NCI-H446 treated with DMSO at 0.1 percent for 48 hours (cell line): ENCODE data around the gene PLXNA4.

Experiments used
- DNase-seq: peaks from one replicate; lab custom pipeline; 2025; lab: John Stamatoyannopoulos, UW

Gene PLXNA4

DNA sequence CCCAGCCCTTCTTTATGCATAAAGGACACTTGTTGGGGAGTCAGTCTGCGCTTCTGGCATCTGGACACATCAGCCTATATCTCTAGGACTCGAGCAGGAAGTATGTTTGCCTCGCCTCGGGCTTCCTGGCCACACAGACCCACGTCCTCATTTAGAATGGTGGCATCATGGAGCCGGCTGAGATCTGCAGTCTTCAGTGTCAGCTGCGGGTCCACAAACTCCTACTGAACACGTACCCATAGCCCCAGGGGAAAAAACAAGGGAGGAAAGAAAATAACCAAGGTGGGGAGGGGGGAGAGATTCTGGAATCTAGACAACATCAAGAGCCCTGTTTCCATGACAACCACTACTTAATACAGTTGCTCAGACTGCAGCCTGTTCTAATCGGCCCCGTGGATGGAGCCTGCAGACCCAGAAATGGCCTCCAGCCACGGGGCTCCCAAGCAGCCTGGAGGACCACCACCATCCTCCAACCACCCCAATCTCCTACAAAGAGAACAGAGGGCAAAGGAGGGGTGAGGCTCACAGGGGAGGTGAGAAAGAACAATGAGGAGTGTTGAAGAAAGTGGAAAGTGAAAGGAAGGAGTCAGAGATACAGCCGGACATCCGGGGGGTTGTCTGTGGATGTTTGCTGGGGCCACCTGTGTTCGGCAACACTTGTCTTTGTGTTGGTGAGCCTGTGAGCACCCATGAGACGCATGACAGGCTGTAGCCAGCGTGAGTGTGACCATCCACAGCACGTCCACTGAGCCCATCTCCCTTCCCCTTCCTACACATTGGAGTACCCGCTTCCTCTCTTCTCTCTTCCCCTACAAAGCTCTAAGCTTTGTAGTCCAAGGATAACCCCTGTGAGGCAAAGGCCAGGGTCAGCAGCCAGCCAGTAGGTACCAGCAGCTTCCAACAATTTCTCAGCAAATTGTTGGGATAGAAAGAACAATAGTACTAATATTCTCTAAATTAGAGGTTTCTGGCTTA, 141.0 kb downstream of the PLXNA4 start:
- DNase-seq: no peak

DNA sequence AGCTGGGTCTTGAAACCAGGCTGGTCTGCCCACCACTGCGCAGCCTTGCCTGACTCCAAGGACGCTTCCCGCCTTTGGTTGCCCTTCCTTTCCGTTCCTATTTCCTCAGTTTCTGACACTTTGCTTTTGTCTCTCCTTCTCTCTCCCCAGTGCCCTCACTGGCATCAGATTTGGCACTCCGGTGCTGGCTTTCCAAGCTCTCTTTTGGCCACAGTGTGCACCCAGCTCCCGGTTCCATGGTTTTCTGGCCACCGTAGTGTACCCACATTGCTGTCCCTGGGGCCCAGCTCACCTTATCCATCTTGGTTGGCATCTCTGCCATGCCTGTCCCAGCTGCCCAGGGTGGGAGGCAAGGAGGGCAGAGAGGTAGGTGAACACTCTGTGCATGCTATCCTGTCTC, 142.2 kb downstream of the PLXNA4 start:
- no peak for DNase-seq

DNA sequence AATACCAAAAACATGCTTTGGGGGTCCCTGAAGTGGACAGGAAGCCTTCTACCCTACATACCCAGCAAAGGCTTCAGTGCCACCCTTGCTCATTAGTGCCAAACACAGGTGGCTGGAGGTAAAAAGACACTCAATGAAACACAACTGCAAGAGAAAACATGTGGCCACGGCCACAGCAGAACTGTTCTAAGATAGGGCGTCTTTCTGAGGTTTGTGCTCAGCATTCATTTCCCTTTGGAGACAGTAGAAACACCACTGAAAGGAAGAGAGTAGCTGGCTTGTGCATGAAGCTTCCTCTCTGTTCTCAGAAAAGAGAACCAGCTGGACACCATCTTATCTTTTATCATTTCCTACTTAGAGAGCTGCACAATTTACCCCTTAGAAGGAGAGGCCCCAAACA, 143.0 kb downstream of the PLXNA4 start:
- no peak for DNase-seq

DNA sequence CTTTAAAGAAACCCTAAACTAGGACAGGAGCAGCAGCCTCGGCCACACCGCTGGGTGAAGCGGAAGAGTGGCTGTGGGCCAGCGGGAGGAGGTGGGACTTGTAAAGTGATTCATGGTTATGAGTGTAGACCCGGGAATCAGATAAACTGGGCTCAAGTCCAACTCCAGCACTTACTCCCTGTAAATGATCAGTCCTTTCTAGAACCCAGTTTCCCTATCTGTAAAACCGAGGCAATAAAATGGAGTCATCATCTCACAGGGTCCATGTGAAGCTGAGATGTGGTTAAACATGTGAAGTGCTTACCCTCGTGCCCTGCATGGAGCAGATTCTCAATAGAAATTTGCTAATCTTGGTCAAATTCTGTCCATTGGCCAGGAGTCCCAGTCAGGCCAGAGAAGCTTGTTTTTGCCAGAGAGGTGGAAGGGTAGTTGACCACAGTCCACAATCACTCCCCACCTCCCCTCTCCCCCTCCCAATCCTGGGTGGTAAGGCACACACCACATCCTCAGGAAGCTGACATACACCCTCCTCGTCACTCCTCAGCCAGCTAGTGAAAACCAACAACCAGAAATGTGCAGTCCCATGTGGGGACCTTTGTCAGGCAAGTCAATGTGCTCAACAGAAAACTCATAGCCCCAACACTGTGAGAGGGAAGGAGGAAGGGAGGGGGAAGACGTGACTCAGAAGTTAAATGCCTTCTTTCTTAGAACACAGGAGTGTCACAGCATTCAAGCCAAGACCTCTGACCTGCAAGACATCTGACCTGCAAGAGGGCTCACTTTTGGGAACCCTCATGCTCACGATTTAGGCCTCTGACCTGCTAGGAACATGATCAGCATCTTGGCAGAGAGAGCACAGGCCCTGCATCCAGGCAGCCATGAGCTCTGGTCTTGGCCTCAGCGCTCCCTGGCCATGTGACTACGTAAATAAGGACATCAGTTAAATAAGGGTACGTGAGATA, 145.1 kb downstream of the PLXNA4 start:
- DNase-seq: peak; percentile 48

DNA sequence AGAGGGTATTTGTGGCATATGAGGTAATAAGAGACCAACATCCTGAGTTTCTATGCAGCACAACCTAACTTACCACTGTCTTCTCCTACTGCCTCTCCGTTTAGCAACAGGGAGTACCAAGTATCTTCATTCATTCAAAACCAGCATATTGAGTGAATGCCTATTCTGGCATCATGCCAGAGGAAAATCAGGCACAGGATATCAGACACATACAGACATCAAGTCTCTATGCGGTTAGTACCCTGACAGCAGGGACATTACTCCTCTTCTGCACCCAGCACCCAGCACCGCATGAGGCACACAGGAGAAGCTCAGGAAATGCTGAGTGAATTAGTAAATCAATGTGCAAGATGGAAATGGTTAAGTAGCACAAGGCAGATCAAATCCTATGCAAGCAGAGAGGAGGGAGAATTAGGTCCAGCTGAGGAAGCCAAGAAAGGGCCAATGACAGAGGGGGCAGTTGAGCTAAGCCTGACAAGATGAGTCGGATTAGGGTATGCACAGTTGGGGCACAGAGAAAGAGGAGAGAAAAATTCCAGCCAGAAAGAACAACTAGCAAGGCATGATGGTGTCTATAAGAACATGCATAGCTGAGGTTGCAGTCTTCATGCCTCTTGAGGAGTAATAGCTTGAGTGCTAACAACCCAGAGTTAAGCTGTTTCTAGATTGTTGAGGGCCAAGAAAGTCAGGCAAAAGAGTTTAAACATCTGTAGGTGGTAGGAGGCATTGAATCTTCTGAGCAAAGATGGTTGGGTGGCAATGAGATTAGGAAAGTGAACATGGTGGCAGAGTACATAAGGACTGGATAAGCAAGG, 146.0 kb downstream of the PLXNA4 start:
- no peak for DNase-seq

DNA sequence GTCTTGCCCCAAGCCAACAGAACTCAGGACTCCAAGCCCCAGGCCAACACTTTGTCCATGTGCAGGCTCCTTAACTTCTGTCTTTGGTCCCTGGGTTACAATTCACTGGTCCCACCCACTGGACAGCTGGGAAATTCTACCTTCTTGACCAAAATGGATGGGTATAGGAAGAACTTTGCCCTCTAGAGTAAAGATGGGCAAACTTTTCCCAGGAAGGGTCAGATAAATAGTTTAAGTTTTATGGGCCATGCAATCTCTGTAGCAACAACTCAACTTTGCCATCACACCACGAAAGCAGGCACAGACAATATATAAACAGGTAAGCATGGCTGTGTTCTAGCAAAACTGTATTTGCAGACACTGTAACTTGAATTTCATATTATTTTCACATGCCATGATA, 147.1 kb downstream of the PLXNA4 start:
- DNase-seq: no peak

DNA sequence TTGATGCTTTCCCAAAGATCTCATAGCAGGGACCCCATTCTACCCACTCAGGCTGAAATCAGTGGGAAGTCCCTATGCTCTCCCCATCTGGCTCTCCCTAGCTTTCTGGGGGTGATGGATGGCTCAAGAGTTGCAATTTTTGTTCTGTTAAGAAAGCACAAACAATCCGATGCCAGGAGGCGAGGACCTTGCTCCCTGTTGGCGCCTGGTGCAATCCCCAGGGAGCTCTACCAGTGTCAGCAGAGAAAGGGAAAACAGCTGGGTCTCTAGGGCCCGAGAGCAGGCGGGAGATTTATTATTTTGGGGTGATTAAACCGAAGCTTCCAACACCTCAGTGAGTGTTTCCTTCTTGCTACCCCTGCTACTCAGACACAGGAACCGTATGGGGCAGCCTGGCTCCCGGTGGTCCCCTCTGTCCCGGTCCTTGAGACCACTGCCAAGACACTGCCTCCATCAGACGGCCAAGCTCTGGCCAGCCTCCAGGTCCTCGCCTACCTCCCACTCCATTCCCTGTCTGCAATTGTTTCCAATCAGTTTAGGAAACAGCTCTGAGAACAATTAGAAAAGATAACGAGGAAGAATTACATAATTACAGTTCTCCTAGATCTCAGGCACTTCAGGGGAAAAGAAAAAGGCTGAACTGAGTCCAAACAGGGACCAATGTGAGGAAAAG, 147.9 kb downstream of the PLXNA4 start:
- DNase-seq: no peak

DNA sequence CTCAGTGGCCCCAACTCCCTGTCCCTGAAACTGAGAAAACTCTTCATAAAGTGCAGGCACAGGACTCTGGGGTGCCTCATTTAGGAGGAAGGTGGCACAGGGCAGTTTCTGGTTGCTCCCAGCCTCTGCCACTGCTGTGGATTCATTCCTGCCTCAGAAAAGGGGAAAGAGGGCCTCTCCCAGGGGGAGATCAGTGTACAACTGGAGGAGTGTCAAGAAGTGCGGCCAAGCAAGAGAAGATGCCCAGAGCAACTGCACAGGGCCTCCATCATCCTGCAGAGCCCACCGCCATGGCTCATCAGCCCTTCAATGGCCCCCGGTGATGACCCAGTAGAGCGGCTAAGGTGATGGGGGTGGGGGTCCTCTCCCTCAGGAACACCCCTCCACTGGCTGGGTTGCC, 150.3 kb downstream of the PLXNA4 start:
- no peak for DNase-seq

DNA sequence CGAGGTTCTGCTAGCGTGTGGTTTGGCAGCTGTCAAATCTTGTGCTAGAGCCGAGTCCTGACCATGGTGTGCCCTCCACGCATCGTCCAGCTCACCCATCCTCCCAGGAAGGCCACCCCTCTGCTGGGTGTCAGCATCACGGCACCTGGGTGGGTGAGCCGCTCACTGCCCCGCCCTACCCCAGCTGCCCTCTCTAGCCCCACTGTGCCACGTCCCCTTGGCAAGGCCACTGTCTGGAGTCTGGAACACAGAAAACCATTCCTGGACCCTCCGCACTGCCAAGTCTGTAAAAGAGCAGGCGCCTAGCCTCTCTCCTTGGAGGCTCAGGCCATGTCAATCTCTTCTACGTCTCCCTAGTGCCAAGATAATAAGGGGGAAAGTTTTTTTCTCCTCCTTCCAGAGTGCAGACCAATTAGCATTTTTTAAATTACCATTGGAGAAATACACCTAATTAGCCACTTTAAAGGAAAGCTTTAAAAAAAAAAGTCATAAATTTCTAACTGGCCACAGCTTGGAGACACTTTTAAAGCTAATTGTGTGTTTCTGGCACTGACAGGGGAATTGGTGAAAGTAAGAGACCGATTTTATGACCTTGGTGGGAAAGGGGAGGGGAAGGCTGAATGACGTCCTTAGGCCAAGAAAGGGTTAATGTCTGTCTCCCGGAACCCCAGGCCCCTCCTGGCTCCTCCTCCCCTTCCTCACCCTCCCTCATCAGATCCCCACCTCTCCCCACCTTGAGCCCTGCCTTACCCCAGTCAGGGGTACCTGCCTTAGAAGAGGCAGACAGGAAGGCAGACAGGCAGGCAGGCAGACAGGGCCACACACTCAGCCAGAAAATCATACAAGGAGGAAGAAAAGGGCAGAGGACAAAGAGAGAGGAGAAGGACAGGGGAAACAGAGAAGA, 151.2 kb downstream of the PLXNA4 start:
- DNase-seq: no peak

DNA sequence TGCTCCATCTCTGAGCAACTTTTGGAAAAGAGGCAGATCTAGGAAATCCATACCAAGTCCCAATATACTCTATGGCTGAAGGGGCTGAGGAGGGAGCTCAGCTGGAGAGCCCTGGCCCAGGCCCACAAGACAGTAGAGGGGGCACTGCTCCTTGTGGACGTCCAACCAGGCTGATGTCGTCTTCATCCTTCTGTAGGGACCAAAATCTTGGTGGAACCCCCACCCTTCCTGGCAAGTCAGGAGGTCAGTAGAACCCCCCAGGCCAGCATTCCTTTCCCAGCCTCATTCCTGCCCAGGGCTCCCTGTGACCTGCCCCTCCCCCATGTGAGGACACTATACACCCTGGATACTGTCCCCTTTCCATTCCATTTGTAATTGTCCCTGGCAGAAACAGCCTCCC, 152.0 kb downstream of the PLXNA4 start:
- DNase-seq: no peak

DNA sequence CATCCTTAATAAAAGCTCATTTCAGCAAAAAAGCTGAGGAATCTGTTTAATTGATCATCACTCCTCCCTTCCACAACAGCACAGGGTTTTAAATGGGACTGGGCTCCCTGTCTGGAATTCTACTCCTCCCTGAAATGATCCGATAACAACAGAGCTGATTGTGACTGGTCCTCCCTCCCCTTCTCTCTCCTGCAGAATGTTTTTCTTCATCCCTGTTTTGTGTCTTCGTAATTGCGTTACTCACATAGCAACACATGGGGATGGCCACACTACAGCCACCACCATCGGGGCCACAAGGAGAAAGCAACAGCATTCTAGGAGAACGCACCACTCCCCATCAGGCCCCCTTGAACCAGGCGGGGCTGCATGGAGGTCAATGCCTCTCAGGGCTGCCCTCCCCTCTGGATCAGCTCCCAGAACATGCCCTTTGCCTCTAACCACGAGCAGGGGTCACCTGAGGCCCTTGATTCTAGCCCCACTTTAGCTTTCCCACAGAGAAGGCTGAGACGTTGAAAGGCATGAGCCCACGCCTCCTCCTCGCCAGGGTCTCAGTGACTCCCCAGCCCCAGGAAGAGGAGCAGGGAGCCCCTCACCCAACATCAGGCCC, 152.6 kb downstream of the PLXNA4 start:
- no peak for DNase-seq

DNA sequence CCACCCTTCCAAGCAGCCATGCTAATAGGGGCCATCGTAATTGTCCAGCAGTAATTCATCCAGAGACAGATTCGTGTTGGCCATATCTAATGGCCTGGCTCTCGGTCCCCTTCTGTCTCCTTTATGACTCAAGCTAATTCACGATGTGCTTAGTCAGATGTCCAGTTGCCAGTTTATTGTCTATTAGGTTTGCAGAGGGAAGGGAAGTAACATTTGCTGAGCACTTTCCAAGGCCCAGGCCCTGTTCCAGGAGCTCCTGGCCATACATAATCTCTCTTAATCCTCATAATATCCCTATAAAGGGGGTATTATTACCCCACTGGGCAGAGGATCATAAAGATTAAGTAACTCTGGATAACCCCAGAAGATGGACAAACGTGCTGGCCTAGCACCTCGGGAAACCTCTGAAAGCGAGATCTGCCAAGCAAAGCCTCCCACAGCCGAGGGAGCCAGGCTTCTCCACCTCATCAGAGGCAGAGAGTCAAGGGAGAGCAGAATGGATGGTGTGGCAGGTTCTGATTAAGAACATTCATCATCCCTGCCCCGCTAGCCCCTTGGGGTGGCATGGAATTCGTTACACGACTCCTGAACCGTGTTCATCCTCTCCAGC, 153.7 kb downstream of the PLXNA4 start:
- DNase-seq: no peak

DNA sequence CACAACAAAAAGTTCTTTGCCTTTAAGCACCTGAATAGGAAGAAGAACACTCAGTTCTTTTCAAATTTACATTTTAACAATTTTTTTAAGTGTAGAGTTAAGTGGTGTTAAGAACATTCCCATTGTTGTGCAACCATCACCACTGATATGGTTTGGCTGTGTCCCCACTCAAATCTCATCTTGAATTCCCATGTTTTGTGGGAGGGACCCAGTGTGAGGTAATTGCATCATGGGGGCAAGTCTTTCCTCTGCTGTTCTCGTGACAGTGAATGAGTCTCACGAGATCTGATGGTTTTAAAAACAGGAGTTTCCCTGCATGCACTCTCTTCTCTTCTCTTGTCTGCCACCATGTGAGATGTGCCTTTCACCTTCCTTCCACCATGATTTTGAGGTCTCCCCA, 155.7 kb downstream of the PLXNA4 start:
- DNase-seq: no peak

DNA sequence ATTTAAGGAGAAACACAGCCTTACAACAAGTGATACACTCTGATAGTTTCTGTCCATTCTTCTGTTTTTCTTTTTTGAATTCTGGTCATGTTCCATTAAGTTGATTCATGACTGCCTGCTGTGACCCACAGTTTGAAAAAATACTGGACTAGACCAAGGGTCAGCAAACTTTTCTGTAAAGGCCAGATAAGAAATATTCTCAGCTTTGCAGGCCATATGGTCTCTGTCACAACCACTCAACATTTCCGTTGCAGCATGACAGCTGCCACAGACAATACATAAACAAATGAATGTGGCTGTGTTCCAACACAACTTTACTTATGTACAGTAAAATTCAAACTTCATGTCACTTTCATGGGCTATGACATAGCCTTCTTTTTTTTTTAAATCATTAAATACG, 156.7 kb downstream of the PLXNA4 start:
- no peak for DNase-seq

DNA sequence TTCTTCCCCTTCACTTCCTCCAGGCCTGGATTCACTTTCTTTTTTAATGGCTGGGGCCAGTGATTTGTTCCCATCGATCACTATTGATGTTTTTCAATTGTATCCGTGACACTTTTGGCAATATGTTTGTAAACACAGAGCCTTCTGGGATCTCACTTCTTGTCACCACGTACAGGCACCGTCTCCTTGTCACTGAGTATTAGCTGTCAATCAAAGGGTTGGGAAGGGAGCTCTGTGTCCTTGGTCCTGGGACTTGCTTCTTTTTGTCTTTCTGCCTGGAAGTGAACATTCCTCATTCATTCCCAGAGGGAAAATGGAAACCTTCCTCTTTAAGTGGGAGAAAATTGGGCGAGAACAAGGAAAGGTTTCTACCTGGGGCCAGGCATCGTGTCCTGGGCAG, 157.4 kb downstream of the PLXNA4 start:
- DNase-seq: no peak

DNA sequence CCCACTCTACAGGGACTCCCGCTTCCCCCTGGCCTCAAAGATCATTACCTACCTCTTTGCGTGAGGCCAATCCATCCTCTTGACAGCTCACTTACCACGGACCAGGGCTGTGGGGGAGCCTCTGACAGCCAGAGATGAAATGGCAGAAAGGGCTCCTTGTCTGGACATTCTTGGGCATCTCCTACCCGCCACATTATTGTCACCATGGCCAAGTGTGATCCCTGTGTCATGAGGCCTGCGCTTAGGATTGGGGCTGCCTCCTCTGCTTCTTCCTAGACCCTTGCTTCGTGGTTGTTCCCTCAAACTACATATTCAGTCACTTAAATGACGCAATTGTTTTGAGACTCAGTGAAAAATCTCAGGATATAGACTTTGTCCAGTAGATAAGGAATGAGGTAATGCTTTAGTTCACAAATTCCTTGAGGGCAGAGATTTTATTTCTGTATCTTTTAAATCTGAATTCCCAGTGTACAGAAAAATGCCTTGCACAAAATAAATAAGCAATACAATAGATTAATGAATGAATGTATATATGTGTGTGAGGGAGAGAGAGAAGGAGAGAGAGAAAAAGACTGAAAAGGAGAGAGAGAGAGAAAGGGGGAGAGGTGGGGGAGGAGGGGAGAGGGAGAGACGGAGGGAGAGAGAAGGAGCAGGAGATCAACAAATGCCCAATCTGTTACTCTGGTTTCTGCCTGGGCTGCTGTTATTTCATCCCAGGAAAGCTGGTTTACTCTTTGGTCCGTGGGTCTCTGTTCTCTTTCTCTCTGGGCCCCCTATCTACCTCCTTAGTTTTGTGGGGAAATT, 159.0 kb downstream of the PLXNA4 start:
- DNase-seq: no peak

DNA sequence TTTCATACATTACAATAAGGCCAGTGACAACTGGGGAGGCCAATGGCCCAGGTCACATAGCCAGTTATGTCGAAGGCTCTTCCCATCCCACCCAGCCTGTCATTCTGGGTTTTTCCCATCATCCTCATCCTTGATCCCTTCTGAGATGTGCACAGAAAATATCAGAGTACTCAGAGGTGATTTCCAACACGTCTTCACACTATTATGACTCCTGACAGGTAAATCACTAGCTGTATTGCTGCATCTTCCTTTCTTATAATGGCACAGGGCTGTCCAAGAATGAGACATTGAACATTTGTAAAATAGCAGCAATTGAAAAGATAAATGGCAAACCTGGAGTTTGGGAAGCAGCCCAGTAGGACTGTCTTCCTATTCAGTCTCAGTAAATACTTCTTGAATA, 159.9 kb downstream of the PLXNA4 start:
- DNase-seq: no peak

DNA sequence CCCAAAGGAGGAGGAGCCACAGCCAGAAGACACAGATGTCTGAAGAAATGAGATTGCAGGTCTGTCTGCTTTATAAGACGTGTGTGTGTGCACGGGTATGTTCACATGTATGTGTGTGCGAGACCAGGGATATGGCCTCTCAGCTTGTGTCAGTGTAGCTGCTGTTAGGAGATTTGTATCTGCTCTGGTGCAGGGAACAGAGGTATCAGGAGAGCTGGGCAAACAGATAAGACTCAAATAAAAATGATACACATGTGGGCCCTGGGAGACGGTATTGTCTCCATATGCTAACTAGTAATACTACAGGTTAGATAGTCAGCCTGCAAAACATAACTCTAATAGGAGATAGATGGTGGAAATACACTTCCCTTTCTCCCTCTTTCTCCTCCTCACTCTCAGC, 161.0 kb downstream of the PLXNA4 start:
- DNase-seq: no peak

DNA sequence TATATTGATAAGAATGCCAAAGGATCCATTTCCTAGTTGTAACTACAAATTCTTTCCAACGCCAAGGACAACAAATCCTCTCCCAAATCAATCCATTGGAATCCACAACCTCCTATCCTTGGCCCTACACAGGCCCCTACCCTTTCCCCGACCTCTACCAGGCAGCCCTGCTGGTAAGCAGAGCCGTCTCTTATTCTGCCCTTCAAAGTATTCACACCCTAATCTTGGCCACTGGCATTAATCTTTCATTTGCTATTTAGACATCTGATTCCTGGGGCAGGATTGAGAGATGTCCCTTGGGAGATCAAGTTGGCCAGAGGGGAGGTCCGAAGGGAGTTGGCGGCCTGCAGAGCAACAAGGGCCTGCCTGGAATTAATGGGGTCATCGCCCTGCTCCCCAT, 161.4 kb downstream of the PLXNA4 start:
- no peak for DNase-seq
